ENCODE measurements around the gene ARHGAP12. TPM values are rescaled to one million over a fixed set of nuclear protein-coding genes. Genes with fewer than 3 reads are reported as not detected.

ARHGAP12 gene
- total RNA-seq, 1 donor from 2014 or later, result 26.0 TPM

GRCh38 chr10:31829776-31830175, 98.9 kb downstream of the ARHGAP12 start:
- DNase-seq (ENCODE audit: low read depth in 2 of 2), result no peak

GRCh38 chr10:31823358-31823757, 105.3 kb downstream of the ARHGAP12 start:
- no peak for DNase-seq (ENCODE audit: low read depth in 2 of 2)

GRCh38 chr10:31822616-31823318, 105.9 kb downstream of the ARHGAP12 start:
- no peak for DNase-seq (ENCODE audit: low read depth in 2 of 2)

- DNase-seq (ENCODE audit: low read depth in 2 of 2), result no peak
Observed at GRCh38 chr10:31822150-31822549, 106.5 kb downstream of the ARHGAP12 start.

- DNase-seq (ENCODE audit: low read depth in 2 of 2), result no peak
Observed at GRCh38 chr10:31820778-31821369, 107.8 kb downstream of the ARHGAP12 start.

- no peak for DNase-seq (ENCODE audit: low read depth in 2 of 2)
Observed at GRCh38 chr10:31820096-31820495, 108.5 kb downstream of the ARHGAP12 start.

GRCh38 chr10:31819391-31819820, 109.2 kb downstream of the ARHGAP12 start:
- no peak for DNase-seq (ENCODE audit: low read depth in 2 of 2)

GRCh38 chr10:31816318-31816717, 112.3 kb downstream of the ARHGAP12 start:
- DNase-seq (ENCODE audit: low read depth in 2 of 2), result no peak

DNA sequence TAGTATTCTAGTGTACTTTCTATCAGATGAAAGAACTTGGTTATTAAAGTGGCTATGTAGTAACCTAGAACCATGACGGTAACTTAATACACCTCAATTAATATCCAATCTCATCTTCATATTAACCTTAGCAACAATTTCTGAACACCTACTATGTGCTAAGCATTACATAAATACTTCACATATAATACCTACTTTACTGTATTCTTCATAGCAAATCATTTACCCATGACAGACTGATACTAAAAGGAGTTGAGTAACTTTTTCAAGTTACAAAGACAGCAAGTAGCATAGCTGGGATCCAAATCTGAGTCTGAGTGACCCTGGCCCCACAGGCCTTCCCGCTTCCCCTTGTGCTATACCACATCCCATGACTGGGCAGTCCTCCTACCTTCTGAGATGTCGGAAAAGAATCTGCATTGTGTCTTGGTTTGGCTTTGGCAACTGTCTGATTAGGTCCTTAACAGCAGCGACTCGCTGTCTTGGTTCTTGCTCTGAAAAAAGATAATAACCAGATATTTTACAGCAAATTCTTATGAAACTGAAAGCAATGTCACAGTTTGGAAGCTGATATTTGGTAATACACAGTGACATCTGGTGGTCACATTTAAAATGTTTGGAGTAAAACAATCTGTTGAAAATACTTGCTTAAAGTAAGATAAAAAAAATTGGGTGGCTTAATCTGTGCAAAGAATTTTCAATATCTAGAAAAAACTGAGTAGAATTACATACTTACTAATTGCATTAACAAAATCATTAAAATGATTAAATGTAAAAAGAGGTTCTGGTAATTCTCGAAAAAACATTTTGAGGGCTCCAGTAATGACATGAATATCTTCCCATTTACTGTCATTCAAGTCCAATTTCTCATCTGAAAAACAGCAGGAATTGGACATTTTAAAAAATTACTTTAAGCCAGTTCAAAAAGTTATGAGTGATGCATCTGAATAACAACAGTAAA, 120.1 kb downstream of the ARHGAP12 start:
- DNase-seq (ENCODE audit: low read depth in 2 of 2), result peak; percentile 77 to 81

DNA sequence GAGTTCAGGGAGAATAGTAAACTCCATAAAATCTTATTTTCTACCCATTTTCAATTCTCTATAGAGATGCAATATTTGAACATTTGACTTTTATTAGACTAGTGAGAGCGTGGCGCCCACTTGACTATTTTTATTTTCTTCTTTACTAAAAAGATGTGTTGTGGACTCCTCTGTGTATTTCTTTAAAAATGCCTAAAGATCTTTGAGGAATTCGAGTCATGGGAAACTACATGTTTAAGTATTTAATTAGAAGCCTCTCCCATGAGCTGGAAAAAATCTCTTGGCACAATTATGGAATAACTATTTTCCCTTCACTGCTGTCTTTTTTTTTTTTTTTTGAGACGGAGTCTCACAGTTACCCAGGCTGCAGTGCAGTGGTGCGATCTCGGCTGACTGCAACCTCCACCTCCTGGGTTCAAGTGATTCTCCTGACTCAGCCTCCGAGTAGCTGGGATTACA, 124.2 kb downstream of the ARHGAP12 start:
- no peak for DNase-seq (ENCODE audit: low read depth in 2 of 2)

DNA sequence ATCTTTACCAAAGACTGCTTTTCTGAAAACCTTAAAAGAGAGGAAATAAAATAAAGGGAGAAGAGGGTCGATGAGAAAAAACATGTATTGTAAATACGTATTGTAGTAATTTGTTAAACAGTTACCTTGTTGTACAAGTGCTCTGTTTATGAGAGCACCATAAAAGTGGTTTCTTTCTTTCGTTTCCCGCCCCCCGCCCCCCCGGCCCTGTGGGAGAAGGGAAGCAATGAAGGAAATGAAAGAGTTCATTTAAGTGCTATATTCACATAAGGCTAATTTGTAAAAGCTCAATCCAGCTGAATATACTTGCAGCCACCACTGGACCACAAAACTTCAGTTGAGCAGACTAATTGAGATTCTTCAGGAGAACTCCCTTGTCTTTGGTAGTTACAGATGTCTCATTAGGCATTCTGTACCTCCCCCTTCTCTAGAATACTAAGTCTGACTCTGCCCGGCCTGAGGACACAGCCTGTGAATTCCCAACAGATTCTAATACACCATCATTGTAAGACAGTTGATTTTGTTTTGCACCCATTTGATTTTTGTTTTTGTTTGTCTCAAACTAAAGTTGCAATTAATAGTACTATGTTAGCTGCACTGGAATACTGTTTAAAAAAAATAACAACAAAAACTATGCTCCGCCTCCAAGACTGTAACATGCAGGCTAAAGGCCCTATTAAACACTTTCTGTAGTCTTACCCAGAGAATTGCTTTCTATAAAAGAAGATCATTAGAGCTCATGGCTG, 124.9 kb downstream of the ARHGAP12 start:
- DNase-seq (ENCODE audit: low read depth in 2 of 2), result peak in 1 of 2 donors; percentile 8

GRCh38 chr10:31799181-31799580, 129.4 kb downstream of the ARHGAP12 start:
- no peak for DNase-seq (ENCODE audit: low read depth in 2 of 2)

GRCh38 chr10:31792745-31793144, 135.9 kb downstream of the ARHGAP12 start:
- no peak for DNase-seq (ENCODE audit: low read depth in 2 of 2)

- DNase-seq (ENCODE audit: low read depth in 2 of 2), result no peak
Observed at GRCh38 chr10:31789555-31789954, 139.1 kb downstream of the ARHGAP12 start.

- peak; percentile 36 to 58 for DNase-seq (ENCODE audit: low read depth in 2 of 2)
Observed at GRCh38 chr10:31782701-31783100, 145.9 kb downstream of the ARHGAP12 start.

- no peak for DNase-seq (ENCODE audit: low read depth in 2 of 2)
Observed at GRCh38 chr10:31780717-31781116, 147.9 kb downstream of the ARHGAP12 start.

DNA sequence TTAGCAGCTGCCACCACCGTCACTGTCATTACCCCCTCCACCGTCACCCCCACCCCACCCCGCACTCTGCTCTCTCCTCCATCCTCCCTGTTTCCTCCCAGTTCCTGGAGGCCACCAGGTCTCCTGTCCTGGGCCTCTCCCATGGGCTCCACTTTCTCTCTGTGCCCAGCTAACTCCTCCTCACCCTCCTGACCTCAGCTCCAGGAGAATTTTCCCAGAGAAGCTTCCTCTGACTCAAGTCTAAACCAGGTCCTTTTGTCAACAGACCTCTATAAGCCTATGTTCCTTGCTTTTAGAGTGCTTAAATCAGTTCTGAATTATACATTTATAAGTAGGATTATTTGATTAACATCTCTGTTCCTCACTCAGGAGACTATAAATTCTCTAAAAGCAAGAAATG, 150.0 kb downstream of the ARHGAP12 start:
- DNase-seq (ENCODE audit: low read depth in 2 of 2), result peak in 1 of 2 donors; percentile 27

GRCh38 chr10:31776159-31776558, 152.5 kb downstream of the ARHGAP12 start:
- no peak for DNase-seq (ENCODE audit: low read depth in 2 of 2)

DNA sequence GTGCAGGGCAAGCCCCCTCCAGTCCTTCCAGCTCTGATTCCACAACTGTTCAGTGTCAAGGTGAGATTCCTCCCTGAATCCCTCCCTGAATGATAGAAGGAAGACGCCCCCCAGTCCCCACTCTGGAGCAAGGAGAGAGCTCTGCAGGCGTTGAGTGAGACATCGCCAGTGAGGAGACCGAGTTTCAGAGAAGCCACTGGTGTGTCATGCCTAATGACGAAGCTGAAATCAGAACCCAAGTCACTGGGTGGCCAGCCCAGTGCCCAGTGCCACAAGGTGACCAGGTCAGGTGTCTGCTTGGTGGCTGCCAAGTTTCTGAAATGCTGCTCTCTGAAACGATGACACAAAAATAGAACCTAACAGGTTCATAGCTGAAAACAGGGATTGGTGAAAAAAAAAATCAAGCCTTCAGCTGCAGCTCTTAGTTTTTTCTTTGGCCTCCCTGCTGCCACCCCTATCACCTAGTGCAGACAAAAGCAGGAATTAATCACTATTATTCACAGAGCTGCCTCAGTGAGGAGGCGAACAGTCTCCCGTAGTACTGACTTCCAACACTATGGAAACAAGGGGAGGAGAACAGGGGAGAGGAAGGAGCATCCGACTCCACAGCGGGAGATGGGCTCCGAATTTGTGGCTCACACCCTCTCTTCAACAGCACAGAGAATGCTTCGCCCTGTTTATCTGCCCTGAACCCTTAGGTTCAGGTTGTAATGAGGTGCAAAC, 153.5 kb downstream of the ARHGAP12 start:
- DNase-seq (ENCODE audit: low read depth in 2 of 2), result no peak

DNA sequence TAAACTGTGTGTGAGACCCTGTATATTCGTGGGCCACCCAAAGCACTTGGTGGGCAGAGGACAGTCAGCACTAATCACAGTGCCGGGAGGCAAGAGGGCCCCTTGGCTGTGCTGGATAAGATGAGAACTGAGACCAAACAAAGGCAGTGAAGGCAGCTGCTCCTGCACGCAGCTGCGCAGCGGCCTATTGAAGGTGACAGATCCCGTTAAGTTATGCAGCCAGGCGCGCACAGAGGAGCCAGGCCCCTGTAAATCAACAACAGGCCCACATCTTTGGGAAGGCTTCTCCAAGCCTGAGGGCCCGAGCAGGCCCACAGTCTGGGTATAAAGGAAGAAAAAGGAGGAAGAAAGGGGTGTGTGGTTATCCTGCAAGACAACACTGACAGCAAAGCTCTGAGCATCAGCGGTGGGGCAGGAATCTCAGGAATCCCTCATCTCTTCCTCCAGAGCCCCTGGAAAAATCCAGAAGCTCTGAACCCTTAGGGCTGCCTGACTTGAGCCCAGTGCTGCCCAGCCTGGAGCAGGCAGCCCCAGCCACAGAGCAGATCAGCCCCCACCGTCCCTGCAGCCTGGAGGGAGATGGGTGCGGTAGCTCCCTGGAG, 154.2 kb downstream of the ARHGAP12 start:
- no peak for DNase-seq (ENCODE audit: low read depth in 2 of 2)
